Right lung (tissue), 10 donors: ENCODE measurements around the gene SMPD2. TPM values are rescaled to one million over a fixed set of nuclear protein-coding genes. Genes with fewer than 3 reads are reported as not detected.
A peak's percentile ranks its signal among the peaks of the same experiment; 100 is the strongest.

Experiments
- DNase-seq, 2 donors: peaks; one replicate each; pipeline ENCODE4 v3.0.0-alpha.2; 2013
- long read RNA-seq, 8 donors: transcript quantifications; one replicate each; lab custom pipeline, GENCODE V29; 2026
- polyA plus RNA-seq, 5 donors: library from polyadenylated mRNA; unstranded; fragments of 120-200 nt; gene quantifications; one replicate each; pipeline versions ENCODE4 v1.2.1 to v1.2.3, GENCODE V29; 2013; ENCODE audit warnings: inconsistent platforms in 1 of 5, low replicate concordance in 1 of 5; ENCODE audit not compliant: insufficient read length in 5 of 5, insufficient read depth in 1 of 5

The SMPD2 gene
- 10 to 100 TPM in 4 of 5 donors, 1 to 10 TPM in 1; 9.1 to 14.8 (median 14.0) TPM for polyA plus RNA-seq
- long read RNA-seq, donor 1, transcript SMPD2-201 (10 exons, 1,645 nt): major isoform, 7 of 7 reads
- long read RNA-seq, donor 1, partial matches to known transcripts: 0 of 7 reads
- long read RNA-seq, donor 1, other reads (novel, unspliced or antisense): 0 of 7 reads
- long read RNA-seq, donor 2, partial matches to known transcripts: 39 of 40 reads
- long read RNA-seq, donor 2, other reads (novel, unspliced or antisense): 0 of 40 reads
- long read RNA-seq, donor 3, partial matches to known transcripts: 0 of 4 reads
- long read RNA-seq, donor 3, other reads (novel, unspliced or antisense): 0 of 4 reads
- long read RNA-seq, donor 4: 0 reads
- long read RNA-seq, donor 5, partial matches to known transcripts: 64 of 77 reads
- long read RNA-seq, donor 5, other reads (novel, unspliced or antisense): 12 of 77 reads
- long read RNA-seq, donor 6, partial matches to known transcripts: 48 of 52 reads
- long read RNA-seq, donor 6, other reads (novel, unspliced or antisense): 0 of 52 reads
- long read RNA-seq, donor 7, partial matches to known transcripts: 0 of 3 reads
- long read RNA-seq, donor 7, other reads (novel, unspliced or antisense): 0 of 3 reads
- long read RNA-seq, donor 8, partial matches to known transcripts: 0 of 2 reads
- long read RNA-seq, donor 8, other reads (novel, unspliced or antisense): 0 of 2 reads

DNA sequence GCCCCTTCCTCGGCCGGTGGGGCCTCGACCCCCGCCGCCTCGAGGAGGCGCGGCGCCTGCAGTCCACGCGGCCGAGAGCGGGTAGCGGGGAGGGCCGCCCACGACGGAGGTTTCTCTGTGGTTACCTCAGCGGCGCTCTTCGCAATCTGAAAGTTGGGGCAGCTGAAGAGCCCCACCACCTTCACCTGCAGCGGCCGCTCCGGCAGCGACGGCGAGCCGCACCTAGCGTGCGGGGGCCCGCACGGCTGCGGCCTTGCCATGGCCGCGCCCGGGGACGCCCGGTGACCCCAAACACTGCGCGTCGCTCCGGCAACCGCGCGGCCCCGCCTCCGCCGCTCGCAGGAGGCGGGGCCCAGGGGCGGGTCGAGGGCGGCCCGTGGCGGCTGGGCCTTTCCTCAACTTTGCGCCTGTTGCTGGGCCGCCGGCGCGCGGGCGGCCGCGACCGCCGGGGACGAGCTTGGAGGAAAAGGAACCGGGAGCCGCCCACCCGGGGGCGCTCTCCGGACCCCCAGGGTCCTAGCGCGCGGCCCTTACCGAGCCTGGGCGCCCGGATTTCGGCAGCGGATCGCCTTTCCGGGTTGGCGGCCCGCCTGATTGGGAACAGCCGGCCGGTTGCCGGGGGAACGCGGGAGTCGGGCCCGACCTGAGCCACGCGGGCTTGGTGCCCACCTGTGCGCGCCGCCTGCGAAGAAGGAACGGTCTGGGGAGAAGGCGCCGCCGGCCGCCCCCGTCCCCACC is at the start of gene SMPD2, which contains the start of gene PPIL6:
TSS of gene SMPD2 (plus strand) at position 394 of the 738 bp plus-strand sequence. CDS start 398 bp downstream, outside the sequence.
TSS of gene PPIL6 (minus strand) at position 298 of the 738 bp plus-strand sequence. CDS start at position 260, 38 bp downstream.
- DNase-seq: peak; percentile 95 to 96

GRCh38 chr6:109393157-109393885 is 47.2 kb upstream of the SMPD2 start:
- DNase-seq: no peak

GRCh38 chr6:109393886-109394281 is 46.6 kb upstream of the SMPD2 start:
- DNase-seq: no peak

- no peak for DNase-seq
Observed at GRCh38 chr6:109396046-109396718, 44.3 kb upstream of the SMPD2 start.

DNA sequence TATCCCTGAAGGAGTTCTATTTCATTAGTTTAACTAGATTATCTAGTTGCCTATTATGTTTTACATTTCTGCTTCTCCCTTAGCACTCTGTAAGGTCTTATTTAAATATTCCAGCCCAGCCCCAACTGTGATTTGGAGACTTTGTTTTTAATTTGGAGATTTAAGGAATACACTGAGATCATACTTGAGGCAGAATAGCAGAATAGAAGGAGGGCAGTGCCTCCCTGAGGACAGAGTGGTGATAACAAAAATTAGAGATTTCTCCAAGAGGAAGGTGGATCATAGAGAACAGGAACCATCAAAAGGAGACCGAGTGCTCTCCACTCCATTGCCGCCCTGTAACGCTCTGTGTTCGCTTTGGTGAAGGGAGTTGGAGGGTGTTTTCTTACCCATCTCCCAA is 43.5 kb upstream of the SMPD2 start:
- no peak for DNase-seq

GRCh38 chr6:109406196-109406595 is 34.3 kb upstream of the SMPD2 start:
- DNase-seq: no peak

- DNase-seq: no peak
Observed at GRCh38 chr6:109411034-109411433, 29.5 kb upstream of the SMPD2 start.

- no peak for DNase-seq
Observed at GRCh38 chr6:109417646-109418045, 22.9 kb upstream of the SMPD2 start.

- no peak for DNase-seq
Observed at GRCh38 chr6:109420751-109421150, 19.8 kb upstream of the SMPD2 start.

- DNase-seq: no peak
Observed at GRCh38 chr6:109421184-109421583, 19.3 kb upstream of the SMPD2 start.

- DNase-seq: no peak
Observed at GRCh38 chr6:109424946-109425345, 15.6 kb upstream of the SMPD2 start.

- peak; percentile 34 to 52 for DNase-seq
Observed at GRCh38 chr6:109428889-109429477, 11.5 kb upstream of the SMPD2 start.

DNA sequence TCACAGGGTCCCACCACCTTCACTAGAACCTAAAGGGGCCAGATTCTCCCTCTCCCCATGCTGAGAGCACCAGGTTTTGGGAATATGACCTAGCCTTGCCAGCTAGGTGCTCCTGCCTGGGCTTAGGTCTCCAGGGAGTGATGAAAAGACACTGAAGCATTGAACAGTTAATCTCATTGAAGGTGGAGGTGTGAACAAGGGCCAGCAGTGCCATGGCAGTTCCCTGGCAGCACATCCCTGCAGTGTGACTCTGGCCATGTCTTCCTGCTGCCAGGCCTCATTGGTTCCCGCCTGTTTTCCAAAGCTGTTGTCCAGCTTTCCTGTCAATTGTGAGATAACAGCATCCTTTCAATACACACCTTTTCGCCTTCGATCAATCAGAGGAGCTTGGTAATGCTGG is 11.0 kb upstream of the SMPD2 start:
- DNase-seq: no peak

GRCh38 chr6:109434456-109434855 is 6.1 kb upstream of the SMPD2 start:
- no peak for DNase-seq

- no peak for DNase-seq
Observed at GRCh38 chr6:109436041-109436440, 4.5 kb upstream of the SMPD2 start.

GRCh38 chr6:109441069-109441816 is 719 bp downstream of the SMPD2 start:
- DNase-seq: peak in 1 of 2 donors; percentile 44

- no peak for DNase-seq
Observed at GRCh38 chr6:109442393-109442924, 1.9 kb downstream of the SMPD2 start.

- no peak for DNase-seq
Observed at GRCh38 chr6:109443425-109443950, 3.0 kb downstream of the SMPD2 start.

- no peak for DNase-seq
Observed at GRCh38 chr6:109445382-109445781, 4.9 kb downstream of the SMPD2 start.
